OCI-LY7 (cell line): Measurements from ENCODE around the gene TET3.

Source experiments
- EZH2phosphoT487 ChIP-seq: fragments of 200-600 bp; sonication (generic); IDR thresholded peaks from 2 replicates; pipeline ENCODE4 v1.6.1; 2018; ENCODE audit warnings: low read depth, borderline replicate concordance, mild to moderate bottlenecking, mixed run types, antibody characterized with exemption, low read length, moderate library complexity, mixed read lengths
- TF ChIP-seq, protein P1 (sequence below): fragments of 200-600 bp; sonication (generic); conservative IDR thresholded peaks from 2 replicates; pipeline ENCODE4 v1.5.1; 2014; ENCODE audit warnings: mild to moderate bottlenecking, antibody characterized with exemption, low read length, moderate library complexity, mixed read lengths

DNA sequence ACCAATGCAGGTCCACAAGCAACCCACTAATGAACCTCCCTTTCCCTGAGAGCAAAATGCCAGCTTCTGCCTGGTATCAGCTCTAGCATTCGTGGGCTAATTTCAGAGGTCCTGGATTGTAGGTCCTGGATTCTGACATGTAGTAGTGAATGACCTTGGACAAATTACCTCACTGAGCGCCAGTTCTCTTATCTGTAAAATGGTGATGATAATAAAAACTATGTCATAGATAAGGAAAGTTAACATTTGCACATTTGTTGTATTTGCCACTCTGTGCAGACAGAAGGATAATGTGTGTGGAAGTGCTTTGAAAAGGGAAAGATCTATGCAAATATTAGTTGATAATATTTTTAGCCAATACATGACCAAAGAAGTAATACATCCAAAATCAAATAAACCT is 4.1 kb upstream of the TET3 start:
- TF ChIP-seq, protein P1, sequence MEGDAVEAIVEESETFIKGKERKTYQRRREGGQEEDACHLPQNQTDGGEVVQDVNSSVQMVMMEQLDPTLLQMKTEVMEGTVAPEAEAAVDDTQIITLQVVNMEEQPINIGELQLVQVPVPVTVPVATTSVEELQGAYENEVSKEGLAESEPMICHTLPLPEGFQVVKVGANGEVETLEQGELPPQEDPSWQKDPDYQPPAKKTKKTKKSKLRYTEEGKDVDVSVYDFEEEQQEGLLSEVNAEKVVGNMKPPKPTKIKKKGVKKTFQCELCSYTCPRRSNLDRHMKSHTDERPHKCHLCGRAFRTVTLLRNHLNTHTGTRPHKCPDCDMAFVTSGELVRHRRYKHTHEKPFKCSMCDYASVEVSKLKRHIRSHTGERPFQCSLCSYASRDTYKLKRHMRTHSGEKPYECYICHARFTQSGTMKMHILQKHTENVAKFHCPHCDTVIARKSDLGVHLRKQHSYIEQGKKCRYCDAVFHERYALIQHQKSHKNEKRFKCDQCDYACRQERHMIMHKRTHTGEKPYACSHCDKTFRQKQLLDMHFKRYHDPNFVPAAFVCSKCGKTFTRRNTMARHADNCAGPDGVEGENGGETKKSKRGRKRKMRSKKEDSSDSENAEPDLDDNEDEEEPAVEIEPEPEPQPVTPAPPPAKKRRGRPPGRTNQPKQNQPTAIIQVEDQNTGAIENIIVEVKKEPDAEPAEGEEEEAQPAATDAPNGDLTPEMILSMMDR, result no peak
- no peak for TF ChIP-seq EZH2phosphoT487
